HEK293 (cell line): ENCODE results near the gene FAM149B1.

ENCODE experiments used
- AEBP2 ChIP-seq: fragments of 450-650 bp; formaldehyde crosslinking; IDR thresholded peaks from 2 replicates; pipeline ENCODE4 v1.5.1; 2016; ENCODE audit warnings: missing biosample characterization, missing genetic modification characterization, borderline replicate concordance
- ELK4 ChIP-seq: IDR thresholded peaks from 2 replicates; pipeline ENCODE4 v1.6.1; 2011; ENCODE audit warnings: mild to moderate bottlenecking, low read depth, low read length, borderline replicate concordance
- GLI4 ChIP-seq: fragments of 450-650 bp; formaldehyde crosslinking; IDR thresholded peaks from 2 replicates; pipeline ENCODE4 v1.5.1; 2016; ENCODE audit warnings: missing biosample characterization, missing genetic modification characterization
- HIC1 ChIP-seq: fragments of 450-650 bp; formaldehyde crosslinking; IDR thresholded peaks from 2 replicates; pipeline ENCODE4 v1.5.1; 2016; ENCODE audit warnings: missing biosample characterization, missing genetic modification characterization
- HOXD13 ChIP-seq: sonication (generic); formaldehyde crosslinking; IDR thresholded peaks from 2 replicates; pipeline ENCODE4 v1.8.0; 2022; ENCODE audit warnings: missing genetic modification reagents, borderline replicate concordance
- KLF9 ChIP-seq: fragments of 450-650 bp; formaldehyde crosslinking; IDR thresholded peaks from 2 replicates; pipeline ENCODE4 v1.5.1; 2016; ENCODE audit warnings: missing biosample characterization, missing genetic modification characterization, low read depth
- PRDM4 ChIP-seq: fragments of 450-650 bp; formaldehyde crosslinking; IDR thresholded peaks from 2 replicates; pipeline ENCODE4 v1.5.1; 2017; ENCODE audit warnings: missing biosample characterization, missing genetic modification characterization
- SALL2 ChIP-seq: fragments of 450-650 bp; formaldehyde crosslinking; IDR thresholded peaks from 2 replicates; pipeline ENCODE4 v1.5.0; 2017; ENCODE audit warnings: missing biosample characterization, mild to moderate bottlenecking, missing genetic modification characterization, borderline replicate concordance
- SP7 ChIP-seq: fragments of 450-650 bp; formaldehyde crosslinking; IDR thresholded peaks from 2 replicates; pipeline ENCODE4 v1.5.1; 2016; ENCODE audit warnings: missing biosample characterization, missing genetic modification characterization
- TCF7L2 ChIP-seq: IDR thresholded peaks from 2 replicates; pipeline ENCODE4 v1.6.1; 2011; ENCODE audit warnings: low read depth, mild to moderate bottlenecking, inconsistent platforms, low read length, moderate library complexity, borderline replicate concordance
- TRIM28 ChIP-seq: IDR thresholded peaks from 2 replicates; pipeline ENCODE4 v1.6.1; 2011; ENCODE audit warnings: low read length, control low read depth, borderline replicate concordance
- WT1 ChIP-seq: fragments of 450-650 bp; formaldehyde crosslinking; IDR thresholded peaks from 2 replicates; pipeline ENCODE4 v1.5.1; 2016; ENCODE audit warnings: missing biosample characterization, missing genetic modification characterization
- YY2 ChIP-seq: fragments of 450-650 bp; formaldehyde crosslinking; IDR thresholded peaks from 2 replicates; pipeline ENCODE4 v1.5.1; 2016; ENCODE audit warnings: missing biosample characterization, missing genetic modification characterization
- ZBTB11 ChIP-seq: fragments of 450-650 bp; formaldehyde crosslinking; conservative IDR thresholded peaks from 2 replicates; pipeline ENCODE4 v1.5.1; 2016; ENCODE audit warnings: low read depth, missing biosample characterization, missing genetic modification characterization
- ZNF221 ChIP-seq: fragments of 450-650 bp; formaldehyde crosslinking; IDR thresholded peaks from 2 replicates; pipeline ENCODE4 v1.5.1; 2017; ENCODE audit warnings: missing biosample characterization, missing genetic modification characterization, borderline replicate concordance
- ZNF292 ChIP-seq: fragments of 450-650 bp; formaldehyde crosslinking; IDR thresholded peaks from 2 replicates; pipeline ENCODE4 v1.5.1; 2016; ENCODE audit warnings: low read depth, missing biosample characterization, missing genetic modification characterization, borderline replicate concordance
- ZNF37A ChIP-seq: fragments of 450-650 bp; IDR thresholded peaks from 2 replicates; pipeline ENCODE4 v1.5.1; 2018; ENCODE audit warnings: missing biosample characterization, missing genetic modification characterization
- ZNF391 ChIP-seq: fragments of 450-650 bp; formaldehyde crosslinking; IDR thresholded peaks from 2 replicates; pipeline ENCODE4 v1.5.1; 2016; ENCODE audit warnings: low read depth, missing biosample characterization, missing genetic modification characterization, borderline replicate concordance
- ZNF426 ChIP-seq: fragments of 450-650 bp; formaldehyde crosslinking; IDR thresholded peaks from 2 replicates; pipeline ENCODE4 v1.5.1; 2017; ENCODE audit warnings: missing biosample characterization, missing genetic modification characterization, mild to moderate bottlenecking, inconsistent platforms, moderate library complexity
- ZNF473 ChIP-seq: fragments of 450-650 bp; formaldehyde crosslinking; IDR thresholded peaks from 2 replicates; pipeline ENCODE4 v1.5.1; 2017; ENCODE audit warnings: missing biosample characterization, missing genetic modification characterization
- ZNF521 ChIP-seq: fragments of 450-650 bp; formaldehyde crosslinking; IDR thresholded peaks from 2 replicates; pipeline ENCODE4 v1.5.1; 2017; ENCODE audit warnings: missing biosample characterization, mild to moderate bottlenecking, missing genetic modification characterization
- ZNF623 ChIP-seq: fragments of 450-650 bp; formaldehyde crosslinking; IDR thresholded peaks from 2 replicates; pipeline ENCODE4 v1.5.1; 2016; ENCODE audit warnings: missing biosample characterization, missing genetic modification characterization
- ZNF664 ChIP-seq: fragments of 450-650 bp; formaldehyde crosslinking; IDR thresholded peaks from 2 replicates; pipeline ENCODE4 v1.5.1; 2016; ENCODE audit warnings: missing biosample characterization, missing genetic modification characterization
- ZNF677 ChIP-seq: fragments of 450-650 bp; IDR thresholded peaks from 2 replicates; pipeline ENCODE4 v1.5.0; 2018; ENCODE audit warnings: missing biosample characterization, mild to moderate bottlenecking, missing genetic modification characterization, moderate library complexity
- ZNF792 ChIP-seq: fragments of 450-650 bp; formaldehyde crosslinking; IDR thresholded peaks from 2 replicates; pipeline ENCODE4 v1.5.1; 2016; ENCODE audit warnings: missing biosample characterization, missing genetic modification characterization
- ZSCAN16 ChIP-seq: fragments of 450-650 bp; formaldehyde crosslinking; IDR thresholded peaks from 2 replicates; pipeline ENCODE4 v1.5.1; 2016; ENCODE audit warnings: missing biosample characterization, missing genetic modification characterization
- ZSCAN5A ChIP-seq: fragments of 450-650 bp; formaldehyde crosslinking; IDR thresholded peaks from 2 replicates; pipeline ENCODE4 v1.5.1; 2016; ENCODE audit warnings: missing biosample characterization, missing genetic modification characterization

FAM149B1 gene

GRCh38 chr10:73246646-73247508 lies 79.0 kb downstream of the FAM149B1 start, which contains the start of gene DNAJC9 (continued):
- TF ChIP-seq ZNF426 (tag by site-specific recombination) (no peak), HIC1 (peak; percentile 92), ZNF664 (tag by site-specific recombination) (no peak), ZSCAN5A (tag by site-specific recombination) (peak; percentile 95), ELK4 (no peak), ZNF677 (tag by site-specific recombination) (no peak), ZNF792 (no peak), KLF9 (peak; percentile 96), ZNF623 (no peak), SP7 (peak; percentile 83), ZSCAN16 (tag by site-specific recombination) (0 out of 2 replicates have a peak, but pooled peaks have one; percentile 28), HOXD13 (no peak), GLI4 (tag by site-specific recombination) (peak; percentile 81; the same call in 1 of the 2 replicates), ZBTB11 (tag by site-specific recombination) (peak; percentile 33), TRIM28 (no peak), ZNF37A (no peak), ZNF292 (tag by site-specific recombination) (no peak), PRDM4 (no peak), ZNF473 (tag by site-specific recombination) (no peak), SALL2 (no peak), ZNF391 (no peak), WT1 (peak; percentile 36; the same call in 1 of the 2 replicates), ZNF521 (tag by site-specific recombination) (no peak), ZNF221 (0 out of 2 replicates have a peak, but pooled peaks have one; percentile 14), YY2 (tag by site-specific recombination) (no peak), TCF7L2 (no peak; the same call in 1 of the 2 replicates), AEBP2 (tag by site-specific recombination) (no peak)
